ENCODE measurements around the gene FILIP1.
A peak's percentile ranks its signal among the peaks of the same experiment; 100 is the strongest.

FILIP1 gene

GRCh38 chr6:75481394-75481793 lies 12.2 kb downstream of the FILIP1 start:
- Histone ChIP-seq H3K27me3 (ENCODE audit: control insufficient read depth in 1 of 2, insufficient read depth in 1 of 2, low read length in 2 of 2) (no peaks in the 10 kb centered on the region), H3K79me1 (replicated peaks; ENCODE audit: low read length, poor library complexity, severe bottlenecking) (peaks cover 14% of the 10 kb centered on the region), H2AK5ac (ENCODE audit: low read length, severe bottlenecking) (peak overlapping the region; percentile 81), H3K9me3 (ENCODE audit: control insufficient read depth, low read length) (no peaks in the 10 kb centered on the region), H4K91ac (ENCODE audit: low read length) (no peak overlapping the region), H2BK120ac (ENCODE audit: low read depth, low read length) (no peak overlapping the region), H3K4me2 (ENCODE audit: low read length, poor library complexity, severe bottlenecking) (no peak overlapping the region), H3K18ac (ENCODE audit: low read depth in 1 of 2, low read length in 2 of 2) (peak overlapping the region; percentile 7 to 83), H3K4me3 (ENCODE audit: insufficient read depth in 1 of 2, low read depth in 1 of 2, low read length in 2 of 2) (no peak overlapping the region), H2AFZ (ENCODE audit: low read depth, low read length) (no peak overlapping the region), H2BK15ac (ENCODE audit: low read depth, poor library complexity, severe bottlenecking) (no peak overlapping the region), H4K8ac (ENCODE audit: low read length) (peak overlapping the region; percentile 70), H3K14ac (ENCODE audit: low read length in 2 of 2) (no peak overlapping the region), H3K4me1 (ENCODE audit: control insufficient read depth, insufficient read depth, low read depth, low read length) (peaks cover 2% of the 10 kb centered on the region), H3K23ac (ENCODE audit: low read length in 2 of 2) (no peak overlapping the region), H3K4ac (ENCODE audit: low read depth in 1 of 2, low read length in 2 of 2) (peak overlapping the region in 1 of 2 experiments; percentile 40), H3K9ac (ENCODE audit: low read length) (peak overlapping the region; percentile 83), H2BK12ac (ENCODE audit: low read length in 2 of 2) (peak overlapping the region in 1 of 2 experiments; percentile 98), H2BK5ac (ENCODE audit: low read depth, low read length, poor library complexity, severe bottlenecking) (no peak overlapping the region), H3K27ac (ENCODE audit: low read length, poor library complexity, severe bottlenecking) (peak overlapping the region; percentile 11), H3K36me3 (ENCODE audit: control insufficient read depth in 1 of 2, insufficient read depth in 2 of 2, low read depth in 1 of 2, low read length in 2 of 2) (no peaks in the 10 kb centered on the region)
- WGBS: 48% methylated on average over 1 of the region's 1 CpG
- peak; percentile 55 for DNase-seq

DNA sequence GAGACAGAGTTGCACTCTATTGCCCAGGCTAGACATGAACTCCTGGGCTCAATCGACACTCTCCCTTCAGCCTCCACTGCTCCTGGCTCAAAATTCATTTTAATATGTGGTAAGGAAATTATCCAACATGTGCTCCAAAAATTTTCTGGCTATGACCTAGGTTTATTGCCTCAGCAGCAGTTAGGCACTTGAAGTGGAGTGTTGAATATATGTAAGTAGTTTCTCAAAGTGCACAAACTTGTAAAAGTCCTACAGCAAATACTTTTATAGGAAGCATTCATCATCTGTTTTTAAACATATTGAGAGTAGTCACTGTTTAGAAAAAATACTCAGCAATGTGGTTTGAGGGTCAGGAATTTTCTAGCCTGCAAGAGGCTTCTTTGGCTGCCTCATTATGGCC lies 13.2 kb downstream of the FILIP1 start:
- H3K79me1 ChIP-seq (replicated peaks; ENCODE audit: low read length, poor library complexity, severe bottlenecking): peaks cover 11% of the 10 kb centered on the region
- no peak overlapping the region for H3K4ac ChIP-seq (ENCODE audit: low read depth in 1 of 2, low read length in 2 of 2)
- H4K91ac ChIP-seq (ENCODE audit: low read length): no peak overlapping the region
- H2AK5ac ChIP-seq (ENCODE audit: low read length, severe bottlenecking): no peak overlapping the region
- H3K4me1 ChIP-seq (ENCODE audit: control insufficient read depth, insufficient read depth, low read depth, low read length): peaks cover 2% of the 10 kb centered on the region
- no peaks in the 10 kb centered on the region for H3K9me3 ChIP-seq (ENCODE audit: control insufficient read depth, low read length)
- no peak overlapping the region for H3K23ac ChIP-seq (ENCODE audit: low read length in 2 of 2)
- no peak overlapping the region for H3K18ac ChIP-seq (ENCODE audit: low read depth in 1 of 2, low read length in 2 of 2)
- H3K27ac ChIP-seq (ENCODE audit: low read length, poor library complexity, severe bottlenecking): no peak overlapping the region
- H2AFZ ChIP-seq (ENCODE audit: low read depth, low read length): no peak overlapping the region
- no peak overlapping the region for H2BK5ac ChIP-seq (ENCODE audit: low read depth, low read length, poor library complexity, severe bottlenecking)
- WGBS: no CpG with 5 or more reads among the region's 1 CpG
- H4K8ac ChIP-seq (ENCODE audit: low read length): no peak overlapping the region
- peak; percentile 46 for DNase-seq
- H3K4me2 ChIP-seq (ENCODE audit: low read length, poor library complexity, severe bottlenecking): no peak overlapping the region
- no peak overlapping the region for H2BK15ac ChIP-seq (ENCODE audit: low read depth, poor library complexity, severe bottlenecking)
- H2BK120ac ChIP-seq (ENCODE audit: low read depth, low read length): no peak overlapping the region
- no peaks in the 10 kb centered on the region for H3K27me3 ChIP-seq (ENCODE audit: control insufficient read depth in 1 of 2, insufficient read depth in 1 of 2, low read length in 2 of 2)
- H3K36me3 ChIP-seq (ENCODE audit: control insufficient read depth in 1 of 2, insufficient read depth in 2 of 2, low read depth in 1 of 2, low read length in 2 of 2): no peaks in the 10 kb centered on the region
- H2BK12ac ChIP-seq (ENCODE audit: low read length in 2 of 2): no peak overlapping the region
- no peak overlapping the region for H3K4me3 ChIP-seq (ENCODE audit: insufficient read depth in 1 of 2, low read depth in 1 of 2, low read length in 2 of 2)
- H3K14ac ChIP-seq (ENCODE audit: low read length in 2 of 2): no peak overlapping the region
- peak overlapping the region; percentile 83 for H3K9ac ChIP-seq (ENCODE audit: low read length)

DNA sequence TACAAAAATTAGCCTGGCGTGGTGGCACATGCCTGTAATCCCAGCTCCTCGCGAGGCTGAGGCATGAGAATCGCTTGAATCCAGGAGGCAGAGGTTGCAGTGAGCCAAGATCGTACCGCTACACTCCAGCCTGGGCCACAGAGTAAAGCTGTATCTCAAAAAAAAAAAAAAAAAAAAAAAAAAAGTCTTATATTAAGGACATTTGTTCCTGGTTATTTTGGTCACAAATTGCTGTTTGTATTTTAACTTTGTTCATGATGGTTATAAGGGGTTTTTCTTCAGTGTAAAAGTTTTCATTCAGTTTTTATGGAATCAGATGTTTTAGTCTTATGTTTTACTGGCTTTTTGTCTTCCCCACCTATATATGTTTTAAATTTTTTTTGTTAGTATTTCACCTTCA lies 13.9 kb downstream of the FILIP1 start:
- H3K4me1 ChIP-seq (ENCODE audit: control insufficient read depth, insufficient read depth, low read depth, low read length): peaks cover 2% of the 10 kb centered on the region
- H3K27me3 ChIP-seq (ENCODE audit: control insufficient read depth in 1 of 2, insufficient read depth in 1 of 2, low read length in 2 of 2): no peaks in the 10 kb centered on the region
- H3K79me1 ChIP-seq (replicated peaks; ENCODE audit: low read length, poor library complexity, severe bottlenecking): peaks cover 11% of the 10 kb centered on the region
- no peak overlapping the region for H3K4me2 ChIP-seq (ENCODE audit: low read length, poor library complexity, severe bottlenecking)
- no peak overlapping the region for H3K9ac ChIP-seq (ENCODE audit: low read length)
- WGBS: no CpG with 5 or more reads among the region's 6 CpGs
- H3K14ac ChIP-seq (ENCODE audit: low read length in 2 of 2): no peak overlapping the region
- no peaks in the 10 kb centered on the region for H3K9me3 ChIP-seq (ENCODE audit: control insufficient read depth, low read length)
- peak overlapping the region in 1 of 2 experiments; percentile 68 for H2BK12ac ChIP-seq (ENCODE audit: low read length in 2 of 2)
- no peak overlapping the region for H3K27ac ChIP-seq (ENCODE audit: low read length, poor library complexity, severe bottlenecking)
- DNase-seq: no peak
- H2AK5ac ChIP-seq (ENCODE audit: low read length, severe bottlenecking): no peak overlapping the region
- no peak overlapping the region for H3K4ac ChIP-seq (ENCODE audit: low read depth in 1 of 2, low read length in 2 of 2)
- no peak overlapping the region for H4K8ac ChIP-seq (ENCODE audit: low read length)
- H2AFZ ChIP-seq (ENCODE audit: low read depth, low read length): no peak overlapping the region
- no peak overlapping the region for H2BK5ac ChIP-seq (ENCODE audit: low read depth, low read length, poor library complexity, severe bottlenecking)
- H3K23ac ChIP-seq (ENCODE audit: low read length in 2 of 2): no peak overlapping the region
- no peak overlapping the region for H4K91ac ChIP-seq (ENCODE audit: low read length)
- H2BK120ac ChIP-seq (ENCODE audit: low read depth, low read length): no peak overlapping the region
- H3K36me3 ChIP-seq (ENCODE audit: control insufficient read depth in 1 of 2, insufficient read depth in 2 of 2, low read depth in 1 of 2, low read length in 2 of 2): no peaks in the 10 kb centered on the region
- H2BK15ac ChIP-seq (ENCODE audit: low read depth, poor library complexity, severe bottlenecking): no peak overlapping the region
- no peak overlapping the region for H3K4me3 ChIP-seq (ENCODE audit: insufficient read depth in 1 of 2, low read depth in 1 of 2, low read length in 2 of 2)
- no peak overlapping the region for H3K18ac ChIP-seq (ENCODE audit: low read depth in 1 of 2, low read length in 2 of 2)

GRCh38 chr6:75478929-75479328 lies 14.7 kb downstream of the FILIP1 start:
- Histone ChIP-seq H2BK120ac (ENCODE audit: low read depth, low read length) (no peak overlapping the region), H3K27ac (ENCODE audit: low read length, poor library complexity, severe bottlenecking) (no peak overlapping the region), H3K23ac (ENCODE audit: low read length in 2 of 2) (no peak overlapping the region), H2AK5ac (ENCODE audit: low read length, severe bottlenecking) (no peak overlapping the region), H2AFZ (ENCODE audit: low read depth, low read length) (no peak overlapping the region), H4K91ac (ENCODE audit: low read length) (no peak overlapping the region), H3K27me3 (ENCODE audit: control insufficient read depth in 1 of 2, insufficient read depth in 1 of 2, low read length in 2 of 2) (no peaks in the 10 kb centered on the region), H2BK15ac (ENCODE audit: low read depth, poor library complexity, severe bottlenecking) (no peak overlapping the region), H3K9ac (ENCODE audit: low read length) (no peak overlapping the region), H3K4me1 (ENCODE audit: control insufficient read depth, insufficient read depth, low read depth, low read length) (peaks cover 2% of the 10 kb centered on the region), H3K4ac (ENCODE audit: low read depth in 1 of 2, low read length in 2 of 2) (no peak overlapping the region), H3K4me2 (ENCODE audit: low read length, poor library complexity, severe bottlenecking) (no peak overlapping the region), H2BK5ac (ENCODE audit: low read depth, low read length, poor library complexity, severe bottlenecking) (no peak overlapping the region), H3K79me1 (replicated peaks; ENCODE audit: low read length, poor library complexity, severe bottlenecking) (peaks cover 11% of the 10 kb centered on the region), H3K4me3 (ENCODE audit: insufficient read depth in 1 of 2, low read depth in 1 of 2, low read length in 2 of 2) (no peak overlapping the region), H4K8ac (ENCODE audit: low read length) (no peak overlapping the region), H2BK12ac (ENCODE audit: low read length in 2 of 2) (no peak overlapping the region), H3K36me3 (ENCODE audit: control insufficient read depth in 1 of 2, insufficient read depth in 2 of 2, low read depth in 1 of 2, low read length in 2 of 2) (no peaks in the 10 kb centered on the region), H3K14ac (ENCODE audit: low read length in 2 of 2) (no peak overlapping the region), H3K9me3 (ENCODE audit: control insufficient read depth, low read length) (no peaks in the 10 kb centered on the region), H3K18ac (ENCODE audit: low read depth in 1 of 2, low read length in 2 of 2) (no peak overlapping the region)
- no peak for DNase-seq

Data from mesenchymal stem cell (in vitro differentiated cells and primary cell).